Lung (tissue), 12 donors: Measurements from ENCODE around the gene TNNT2. TPM values are rescaled to one million over a fixed set of nuclear protein-coding genes. Genes with fewer than 3 reads are reported as not detected.

Source experiments
- ATAC-seq: fragments of 200-7000 bp; cut with Tn5 transposase; one replicate; pipeline ENCODE4 v1.9.1; 2020; ENCODE audit warnings: moderate number of reproducible peaks; ENCODE audit not compliant: insufficient read depth, low FRiP score
- DNase-seq, 3 donors: peaks; one replicate each; pipeline ENCODE4 v3.0.0-alpha.2; 2013 to 2017
- H3K27ac ChIP-seq, 2 donors: one replicate each; pipeline ENCODE4 v1.5.1; 2013; ENCODE audit warnings: mild to moderate bottlenecking in 2 of 2, moderate library complexity in 2 of 2, control low read depth in 1 of 2, inconsistent platforms in 1 of 2, low read depth in 1 of 2, low read length in 1 of 2
- H3K27me3 ChIP-seq, 3 donors: one replicate each; pipeline ENCODE4 v1.5.1; 2013; ENCODE audit warnings: low read length in 2 of 3; ENCODE audit not compliant: control insufficient read depth in 3 of 3, insufficient read depth in 3 of 3
- H3K36me3 ChIP-seq, 4 donors: one replicate each; pipeline ENCODE4 v1.5.1; 2013; ENCODE audit warnings: low read length in 4 of 4, mild to moderate bottlenecking in 1 of 4, moderate library complexity in 1 of 4; ENCODE audit not compliant: control insufficient read depth in 4 of 4, insufficient read depth in 4 of 4
- H3K4me1 ChIP-seq, 5 donors: one replicate each; pipeline ENCODE4 v1.5.1; 2013; ENCODE audit warnings: low read length in 5 of 5, mild to moderate bottlenecking in 2 of 5, moderate library complexity in 1 of 5; ENCODE audit not compliant: control insufficient read depth in 5 of 5, insufficient read depth in 5 of 5
- H3K4me3 ChIP-seq: one replicate; pipeline ENCODE4 v1.5.1; 2013; ENCODE audit warnings: mild to moderate bottlenecking, control low read depth, moderate library complexity
- H3K9ac ChIP-seq, 2 donors: one replicate each; pipeline ENCODE4 v1.5.1; 2013; ENCODE audit warnings: low read length in 2 of 2, control low read depth in 1 of 2; ENCODE audit not compliant: insufficient read depth in 1 of 2
- H3K9me3 ChIP-seq, 4 donors: one replicate each; pipeline ENCODE4 v1.5.1; 2013; ENCODE audit warnings: low read length in 3 of 4, mild to moderate bottlenecking in 1 of 4, moderate library complexity in 1 of 4; ENCODE audit not compliant: control insufficient read depth in 4 of 4, insufficient read depth in 3 of 4
- WGBS, 2 donors: extraction: QIAGEN DNeasy Blood & Tissue Kit; methylation state at CpG; one replicate each; pipeline ENCODE4 v1.1.7; 2013; 5-methylcytosine and 5-hydroxymethylcytosine counted together
- polyA plus RNA-seq, 2 donors: library from polyadenylated mRNA; stranded (reverse); fragments of 200-250 nt; gene quantifications; one replicate each; pipeline ENCODE4 v1.2.1, GENCODE V29; 2013
- total RNA-seq, 2 donors: library from RNA; depleted of rRNA in 1 of 2; stranded (reverse); fragments of >200 nt in 1 of 2; gene quantifications; one replicate each; pipeline ENCODE4 v1.2.1, GENCODE V29; 2014 to 2021
- TF ChIP-seq, protein P1 (sequence below): IDR thresholded peaks from 2 replicates; pipeline ENCODE4 v1.5.1; 2012; ENCODE audit warnings: mild to moderate bottlenecking; ENCODE audit errors: control extremely low read depth, extremely low read depth
- donor health status: control.
- donor health status: control.
- donor health status: Bipolar disorder and iron deficiency.
- donor health status: healthy.
- donor health status: DM: yes; HTN: yes; CAD: no.

Gene TNNT2
- total and polyA plus RNA-seq, 4 donors, result 2.0 to 10.4 (median 5.4) TPM

DNA sequence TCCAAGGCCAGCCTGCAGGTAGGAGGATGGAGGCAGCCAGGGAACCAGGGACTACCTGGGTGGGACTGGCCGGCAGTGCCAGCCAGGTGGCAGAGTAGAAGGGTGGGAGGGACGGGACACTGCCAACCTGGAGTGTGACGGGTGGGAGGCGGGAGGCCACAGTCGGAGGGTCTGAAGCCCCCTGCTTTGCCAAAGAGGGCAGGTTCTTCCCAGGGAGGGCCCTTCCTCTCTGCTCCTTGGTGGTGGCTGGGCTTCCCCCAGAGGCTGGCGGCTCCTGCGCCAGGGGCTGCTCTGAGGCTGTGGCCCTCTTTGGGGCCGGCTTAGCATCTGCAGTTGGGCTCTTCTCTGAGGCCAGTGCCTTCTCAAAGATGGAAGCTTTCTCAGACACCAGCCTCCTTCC is 8.7 kb upstream of the TNNT2 start:
- 88 to 92% methylated on average over 8 of the region's 8 CpGs for WGBS, 2 donors
- Histone ChIP-seq H3K27ac (no peak overlapping the region), H3K9ac (no peak overlapping the region), H3K4me1 (peaks cover 0 to 10% (median 0%) of the 10 kb centered on the region in 5 donors), H3K4me3 (no peak overlapping the region), H3K27me3 (no peaks in the 10 kb centered on the region), H3K9me3 (no peaks in the 10 kb centered on the region), H3K36me3 (no peaks in the 10 kb centered on the region)
- TF ChIP-seq, protein P1, sequence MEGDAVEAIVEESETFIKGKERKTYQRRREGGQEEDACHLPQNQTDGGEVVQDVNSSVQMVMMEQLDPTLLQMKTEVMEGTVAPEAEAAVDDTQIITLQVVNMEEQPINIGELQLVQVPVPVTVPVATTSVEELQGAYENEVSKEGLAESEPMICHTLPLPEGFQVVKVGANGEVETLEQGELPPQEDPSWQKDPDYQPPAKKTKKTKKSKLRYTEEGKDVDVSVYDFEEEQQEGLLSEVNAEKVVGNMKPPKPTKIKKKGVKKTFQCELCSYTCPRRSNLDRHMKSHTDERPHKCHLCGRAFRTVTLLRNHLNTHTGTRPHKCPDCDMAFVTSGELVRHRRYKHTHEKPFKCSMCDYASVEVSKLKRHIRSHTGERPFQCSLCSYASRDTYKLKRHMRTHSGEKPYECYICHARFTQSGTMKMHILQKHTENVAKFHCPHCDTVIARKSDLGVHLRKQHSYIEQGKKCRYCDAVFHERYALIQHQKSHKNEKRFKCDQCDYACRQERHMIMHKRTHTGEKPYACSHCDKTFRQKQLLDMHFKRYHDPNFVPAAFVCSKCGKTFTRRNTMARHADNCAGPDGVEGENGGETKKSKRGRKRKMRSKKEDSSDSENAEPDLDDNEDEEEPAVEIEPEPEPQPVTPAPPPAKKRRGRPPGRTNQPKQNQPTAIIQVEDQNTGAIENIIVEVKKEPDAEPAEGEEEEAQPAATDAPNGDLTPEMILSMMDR, result no peak
- no peak for ATAC-seq
- no peak for DNase-seq

GRCh38 chr1:201385299-201385891 is 7.9 kb upstream of the TNNT2 start:
- Histone ChIP-seq H3K4me1 (peaks cover 0 to 11% (median 0%) of the 10 kb centered on the region in 5 donors), H3K27me3 (no peaks in the 10 kb centered on the region), H3K27ac (peak overlapping the region in 1 of 2 donors; percentile 35), H3K36me3 (no peaks in the 10 kb centered on the region), H3K4me3 (no peak overlapping the region), H3K9me3 (no peaks in the 10 kb centered on the region), H3K9ac (no peak overlapping the region)
- ATAC-seq (no peak), DNase-seq (peak in 2 of 3 donors; percentile 40 to 46)
- WGBS, 2 donors, result 73 to 75% methylated on average over 8 of the region's 8 CpGs
- TF ChIP-seq, protein P1, result peak; percentile 26

GRCh38 chr1:201384406-201384782 is 6.9 kb upstream of the TNNT2 start:
- DNase-seq, result no peak
- no peak overlapping the region for H3K9ac ChIP-seq
- peaks cover 0 to 17% (median 0%) of the 10 kb centered on the region in 5 donors for H3K4me1 ChIP-seq
- no peak overlapping the region for H3K4me3 ChIP-seq
- H3K27me3 ChIP-seq, result no peaks in the 10 kb centered on the region
- H3K36me3 ChIP-seq, result no peaks in the 10 kb centered on the region
- no peaks in the 10 kb centered on the region for H3K9me3 ChIP-seq
- peak overlapping the region in 1 of 2 donors; percentile 84 for H3K27ac ChIP-seq
- ATAC-seq, result no peak
- WGBS, 2 donors, result 72 to 76% methylated on average over 4 of the region's 4 CpGs
- TF ChIP-seq, protein P1, result no peak
